ENCODE results near the gene MCHR1. TPM values are rescaled to one million over a fixed set of nuclear protein-coding genes. Genes with fewer than 3 reads are reported as not detected.

The MCHR1 gene
- polyA plus RNA-seq, 2 of the 4 experiments (the other 2 are of a cell fraction): not detected

- FAIRE-seq (peak; percentile 61), ATAC-seq (peak; percentile 97 to 98), DNase-seq (ENCODE audit: low read depth in 1 of 2, low spot score in 1 of 2) (peak; percentile 76 to 99)
- Histone ChIP-seq H3K4me1 (peaks cover 47% of the 10 kb centered on the region), H3K9me3 (no peaks in the 10 kb centered on the region), H3K4me2 (peak within 1 kb of the TSS; percentile 99), H3K4me3 (peak within 1 kb of the TSS; percentile 98), H3K27ac (peak within 1 kb of the TSS; percentile 94 to 97)
- WGBS (ENCODE audit: missing lambda C conversion rate): 0% methylated on average over 12 of the region's 82 CpGs
- ChIA-PET POLR2A (interaction anchor here (0.5 to 1.9 kb wide), 7 partner anchors 9 to 138 kb away, joined by 3 to 11 read pairs (median 6); no protein-coding TSS in a partner anchor), CTCF (interaction anchor here (1.4 to 3.8 kb wide), 3 partner anchors 10 to 112 kb away, joined by 3 to 12 read pairs (median 5); no protein-coding TSS in a partner anchor)
- TF ChIP-seq REST (IDR thresholded peaks at IDR 0.05) (no peak), MAX (IDR thresholded peaks at IDR 0.05) (peak; percentile 26; the same call in 1 of the 2 replicates), RCOR1 (IDR thresholded peaks at IDR 0.05; ENCODE audit: low read depth, low read length) (no peak), GATA3 (IDR thresholded peaks at IDR 0.05; ENCODE audit: borderline replicate concordance) (no peak), HEYL (CRISPR knock-in tag; IDR thresholded peaks at IDR 0.05) (no peak), NPAS2 (CRISPR knock-in tag; IDR thresholded peaks at IDR 0.05; ENCODE audit: borderline replicate concordance) (no peak), PHF8 (IDR thresholded peaks at IDR 0.05; ENCODE audit: borderline replicate concordance, low read depth) (peak; percentile 89; the same call in 1 of the 2 replicates), BHLHE40 (IDR thresholded peaks at IDR 0.05; ENCODE audit: low read depth, low read length) (no peak), SREBF2 (IDR thresholded peaks at IDR 0.05) (no peak), PBX3 (IDR thresholded peaks at IDR 0.05) (peak; percentile 98), JUN (IDR thresholded peaks at IDR 0.05) (peak in 1 of 2 experiments; percentile 77; a peak in 2 of 5 replicates), POLR2A (IDR thresholded peaks at IDR 0.05; ENCODE audit: low read length) (peak; percentile 78), BCL3 (IDR thresholded peaks at IDR 0.05) (0 out of 3 replicates have a peak, but pooled peaks have one; percentile 33)
Measured at GRCh38 chr22:40636380-40637182, 42.7 kb upstream of the MCHR1 start, which contains the start of gene MRTFA. MRTFA (minus strand) TSS chr22:40636719.

- FAIRE-seq: no peak
- CTCF ChIA-PET: interaction anchor here (0.9 to 3.8 kb wide), 4 partner anchors 9 to 201 kb away, joined by 3 to 12 read pairs (median 4); no protein-coding TSS in a partner anchor
- TF ChIP-seq NFE2L2 (conservative IDR thresholded peaks at IDR 0.05; ENCODE audit: low read length) (no peak), SREBF2 (IDR thresholded peaks at IDR 0.05) (no peak), MYC (IDR thresholded peaks at IDR 0.05; ENCODE audit: borderline replicate concordance, low read length) (no peak), HOXB13 (CRISPR knock-in tag; IDR thresholded peaks at IDR 0.05; ENCODE audit: low read depth) (no peak), PBX3 (IDR thresholded peaks at IDR 0.05) (no peak), FOSB (CRISPR knock-in tag; IDR thresholded peaks at IDR 0.05) (no peak), KDM1A (IDR thresholded peaks at IDR 0.05; ENCODE audit: low read depth) (no peak), EHF (CRISPR knock-in tag; IDR thresholded peaks at IDR 0.05) (no peak), FOSL2 (IDR thresholded peaks at IDR 0.05) (no peak), FOSL2 (CRISPR knock-in tag; IDR thresholded peaks at IDR 0.05) (no peak), KDM5A (IDR thresholded peaks at IDR 0.05) (no peak), JUNB (IDR thresholded peaks at IDR 0.05) (no peak), FOXS1 (CRISPR knock-in tag; IDR thresholded peaks at IDR 0.05) (no peak), RCOR1 (IDR thresholded peaks at IDR 0.05; ENCODE audit: low read depth, low read length) (no peak), ATOH8 (CRISPR knock-in tag; IDR thresholded peaks at IDR 0.05; ENCODE audit: low read depth) (no peak), CHD2 (IDR thresholded peaks at IDR 0.05; ENCODE audit: low read length, partially characterized antibody) (no peak)
Measured at GRCh38 chr22:40637183-40638150, 41.8 kb upstream of the MCHR1 start.

More at GRCh38 chr22:40637183-40638150, 41.8 kb upstream of the MCHR1 start:
- WGBS (ENCODE audit: missing lambda C conversion rate): 54% methylated on average over 42 of the region's 46 CpGs
- peak; percentile 12 to 25; a peak in 5 of 6 replicates for ATAC-seq
- Histone ChIP-seq H3K4me1 (peaks cover 38% of the 10 kb centered on the region), H3K9me3 (no peaks in the 10 kb centered on the region), H3K4me3 (peak overlapping the region; percentile 67), H3K27ac (peak overlapping the region; percentile 94 to 97), H3K4me2 (peak overlapping the region; percentile 99)
- POLR2A ChIA-PET: interaction anchor here (1.0 to 1.9 kb wide), 6 partner anchors 10 to 139 kb away, joined by 5 to 11 read pairs (median 6); no protein-coding TSS in a partner anchor
- DNase-seq (ENCODE audit: low read depth in 1 of 2, low spot score in 1 of 2): no peak

Data from A549 (cell line).